ENCODE measurements around the gene TEKT3.

DNA sequence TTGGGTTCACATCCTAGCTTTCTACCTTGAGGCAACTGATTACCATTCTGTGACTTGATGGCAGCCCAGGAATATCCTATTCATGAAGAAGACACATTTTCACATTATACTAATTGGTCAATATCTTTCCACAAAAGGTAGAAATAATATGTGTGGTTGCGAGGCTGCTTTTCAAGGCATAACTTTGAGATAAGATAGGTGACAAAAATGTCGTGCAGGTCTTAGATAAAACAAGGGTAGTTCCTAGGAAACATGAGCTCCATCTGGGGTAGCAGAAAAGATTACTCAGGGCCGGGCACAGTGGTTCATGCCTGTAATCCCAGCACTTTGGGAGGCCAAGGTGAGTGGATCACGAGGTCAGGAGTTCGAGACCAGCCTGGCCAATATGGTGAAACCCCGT is 22.3 kb upstream of the TEKT3 start:
- TF ChIP-seq, protein P1, sequence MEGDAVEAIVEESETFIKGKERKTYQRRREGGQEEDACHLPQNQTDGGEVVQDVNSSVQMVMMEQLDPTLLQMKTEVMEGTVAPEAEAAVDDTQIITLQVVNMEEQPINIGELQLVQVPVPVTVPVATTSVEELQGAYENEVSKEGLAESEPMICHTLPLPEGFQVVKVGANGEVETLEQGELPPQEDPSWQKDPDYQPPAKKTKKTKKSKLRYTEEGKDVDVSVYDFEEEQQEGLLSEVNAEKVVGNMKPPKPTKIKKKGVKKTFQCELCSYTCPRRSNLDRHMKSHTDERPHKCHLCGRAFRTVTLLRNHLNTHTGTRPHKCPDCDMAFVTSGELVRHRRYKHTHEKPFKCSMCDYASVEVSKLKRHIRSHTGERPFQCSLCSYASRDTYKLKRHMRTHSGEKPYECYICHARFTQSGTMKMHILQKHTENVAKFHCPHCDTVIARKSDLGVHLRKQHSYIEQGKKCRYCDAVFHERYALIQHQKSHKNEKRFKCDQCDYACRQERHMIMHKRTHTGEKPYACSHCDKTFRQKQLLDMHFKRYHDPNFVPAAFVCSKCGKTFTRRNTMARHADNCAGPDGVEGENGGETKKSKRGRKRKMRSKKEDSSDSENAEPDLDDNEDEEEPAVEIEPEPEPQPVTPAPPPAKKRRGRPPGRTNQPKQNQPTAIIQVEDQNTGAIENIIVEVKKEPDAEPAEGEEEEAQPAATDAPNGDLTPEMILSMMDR (conservative IDR thresholded peaks at IDR 0.05; ENCODE audit: low read length) = no peak
- no peak for TF ChIP-seq EZH2phosphoT487 (IDR thresholded peaks at IDR 0.05; ENCODE audit: borderline replicate concordance, low read depth, low read length)
